ENCODE measurements around the gene ACTN4.
"Not testable (repeated sequence)": the region's sequence is repeated elsewhere in the genome, so short reads cannot be mapped to it uniquely, and the experiment has no call there.

ACTN4 gene

DNA sequence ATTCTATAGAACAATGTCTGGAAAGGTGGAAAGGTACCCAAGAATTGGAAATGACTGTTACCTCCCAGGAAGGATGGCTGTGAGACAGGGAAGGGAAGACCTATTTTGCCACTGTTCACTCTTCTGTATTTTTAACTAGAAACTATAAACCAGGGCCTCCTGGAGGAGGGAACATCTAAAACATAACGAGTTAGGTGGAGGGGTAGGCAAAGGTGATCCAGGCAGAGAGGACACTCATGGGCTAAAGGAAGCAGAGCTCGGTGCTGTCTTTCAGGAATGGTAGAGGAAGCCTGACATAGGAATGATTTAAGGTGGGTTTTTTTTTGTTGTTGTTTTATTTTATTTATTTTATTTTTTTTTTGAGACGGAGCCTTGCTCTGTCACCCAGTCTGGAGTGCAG lies 22.6 kb upstream of the ACTN4 start:
- Histone ChIP-seq H3K27me3 (no peaks in the 10 kb centered on the region), H3K9me3 (no peaks in the 10 kb centered on the region), H3K4me3 (ENCODE audit: low read depth, low read length) (no peak overlapping the region), H3K36me3 (peaks cover 88% of the 10 kb centered on the region), H3K4me1 (no peaks in the 10 kb centered on the region)
- no peak for DNase-seq
- TF ChIP-seq, protein P1, sequence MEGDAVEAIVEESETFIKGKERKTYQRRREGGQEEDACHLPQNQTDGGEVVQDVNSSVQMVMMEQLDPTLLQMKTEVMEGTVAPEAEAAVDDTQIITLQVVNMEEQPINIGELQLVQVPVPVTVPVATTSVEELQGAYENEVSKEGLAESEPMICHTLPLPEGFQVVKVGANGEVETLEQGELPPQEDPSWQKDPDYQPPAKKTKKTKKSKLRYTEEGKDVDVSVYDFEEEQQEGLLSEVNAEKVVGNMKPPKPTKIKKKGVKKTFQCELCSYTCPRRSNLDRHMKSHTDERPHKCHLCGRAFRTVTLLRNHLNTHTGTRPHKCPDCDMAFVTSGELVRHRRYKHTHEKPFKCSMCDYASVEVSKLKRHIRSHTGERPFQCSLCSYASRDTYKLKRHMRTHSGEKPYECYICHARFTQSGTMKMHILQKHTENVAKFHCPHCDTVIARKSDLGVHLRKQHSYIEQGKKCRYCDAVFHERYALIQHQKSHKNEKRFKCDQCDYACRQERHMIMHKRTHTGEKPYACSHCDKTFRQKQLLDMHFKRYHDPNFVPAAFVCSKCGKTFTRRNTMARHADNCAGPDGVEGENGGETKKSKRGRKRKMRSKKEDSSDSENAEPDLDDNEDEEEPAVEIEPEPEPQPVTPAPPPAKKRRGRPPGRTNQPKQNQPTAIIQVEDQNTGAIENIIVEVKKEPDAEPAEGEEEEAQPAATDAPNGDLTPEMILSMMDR (IDR thresholded peaks at IDR 0.05; ENCODE audit: low read depth, low read length): no peak

DNA sequence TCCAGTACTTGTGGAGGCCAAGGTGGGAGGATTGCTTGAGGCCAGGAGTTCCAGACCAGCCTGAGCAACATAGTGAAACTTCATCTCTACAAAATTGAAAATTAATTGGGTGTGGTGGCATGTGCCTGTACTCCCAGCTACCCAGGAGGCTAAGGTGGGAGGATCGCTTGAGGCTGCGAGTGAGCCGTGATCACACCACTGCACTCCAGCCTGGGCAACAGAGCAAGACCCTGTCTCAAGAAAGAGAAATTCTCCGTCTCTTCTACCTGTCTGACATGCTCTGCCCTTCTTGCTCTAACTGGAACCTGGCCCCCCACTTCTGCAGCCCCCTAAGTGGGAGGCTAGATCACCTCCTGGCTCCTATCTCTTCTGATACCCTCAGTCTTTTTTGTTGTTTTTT lies 21.0 kb upstream of the ACTN4 start:
- no peak overlapping the region for H3K4me3 ChIP-seq (ENCODE audit: low read depth, low read length)
- no peak for DNase-seq
- no peaks in the 10 kb centered on the region for H3K4me1 ChIP-seq
- TF ChIP-seq, protein P1 (IDR thresholded peaks at IDR 0.05; ENCODE audit: low read depth, low read length): no peak
- H3K9me3 ChIP-seq: no peaks in the 10 kb centered on the region
- no peaks in the 10 kb centered on the region for H3K27me3 ChIP-seq
- peaks cover 82% of the 10 kb centered on the region for H3K36me3 ChIP-seq

GRCh38 chr19:38629568-38629967 lies 17.9 kb upstream of the ACTN4 start:
- H3K36me3 ChIP-seq: peaks cover 69% of the 10 kb centered on the region
- H3K4me1 ChIP-seq: no peaks in the 10 kb centered on the region
- no peaks in the 10 kb centered on the region for H3K27me3 ChIP-seq
- TF ChIP-seq, protein P1 (IDR thresholded peaks at IDR 0.05; ENCODE audit: low read depth, low read length): no peak
- no peak overlapping the region for H3K4me3 ChIP-seq (ENCODE audit: low read depth, low read length)
- DNase-seq: no peak
- H3K9me3 ChIP-seq: no peaks in the 10 kb centered on the region

GRCh38 chr19:38631301-38631700 lies 16.1 kb upstream of the ACTN4 start:
- DNase-seq; H3K4me3 ChIP-seq (ENCODE audit: low read depth, low read length); H3K9me3 ChIP-seq; H3K27me3 ChIP-seq; H3K4me1 ChIP-seq: not testable (repeated sequence)
- peaks cover 72% of the 10 kb centered on the region for H3K36me3 ChIP-seq

- not testable (repeated sequence) for H3K9me3 ChIP-seq; H3K4me3 ChIP-seq (ENCODE audit: low read depth, low read length); H3K4me1 ChIP-seq; H3K27me3 ChIP-seq; DNase-seq
- peaks cover 70% of the 10 kb centered on the region for H3K36me3 ChIP-seq
These were observed 15.5 kb upstream of the ACTN4 start for GRCh38 chr19:38631811-38632475.

GRCh38 chr19:38632476-38633213 lies 14.8 kb upstream of the ACTN4 start:
- Histone ChIP-seq H3K4me3 (ENCODE audit: low read depth, low read length) (no peak overlapping the region), H3K4me1 (no peaks in the 10 kb centered on the region), H3K27me3 (no peaks in the 10 kb centered on the region), H3K9me3 (no peaks in the 10 kb centered on the region), H3K36me3 (peaks cover 63% of the 10 kb centered on the region)
- DNase-seq: no peak
- TF ChIP-seq, protein P1 (IDR thresholded peaks at IDR 0.05; ENCODE audit: low read depth, low read length): no peak

- peak; percentile 78 for DNase-seq
- TF ChIP-seq, protein P1 (IDR thresholded peaks at IDR 0.05; ENCODE audit: low read depth, low read length): peak; percentile 94
- peaks cover 47% of the 10 kb centered on the region for H3K36me3 ChIP-seq
- no peaks in the 10 kb centered on the region for H3K4me1 ChIP-seq
- H3K27me3 ChIP-seq: no peaks in the 10 kb centered on the region
- no peak overlapping the region for H3K4me3 ChIP-seq (ENCODE audit: low read depth, low read length)
- H3K9me3 ChIP-seq: no peaks in the 10 kb centered on the region
These were observed 12.5 kb upstream of the ACTN4 start for GRCh38 chr19:38634757-38635482.

Data from BE2C (cell line).